Stimulated activated CD4-positive, alpha-beta T cell treated with anti-CD3 and anti-CD28 coated beads, Interleukin-1b, Interleukin-23, amount 100 ng/mL, for 24 hours (primary cell): ENCODE data around the gene DENND4A.

Experiments
- DNase-seq, 4 experiments: peaks; one replicate each; pipeline ENCODE4 v3.0.0-alpha.2; 2020; ENCODE audit warnings: low read depth in 4 of 4, low spot score in 1 of 4

The DENND4A gene

GRCh38 chr15:65688462-65688861 is 103.6 kb downstream of the DENND4A start:
- DNase-seq, result no peak

GRCh38 chr15:65682404-65682911 is 109.6 kb downstream of the DENND4A start:
- DNase-seq, result no peak

GRCh38 chr15:65680544-65680943 is 111.5 kb downstream of the DENND4A start:
- DNase-seq, result no peak

GRCh38 chr15:65676123-65676522 is 116.0 kb downstream of the DENND4A start:
- DNase-seq, result no peak

- no peak for DNase-seq
Measured at GRCh38 chr15:65675551-65675950, 116.5 kb downstream of the DENND4A start.

- DNase-seq, result no peak
Measured at GRCh38 chr15:65666257-65666656, 125.8 kb downstream of the DENND4A start.

GRCh38 chr15:65663521-65663920 is 128.6 kb downstream of the DENND4A start:
- no peak for DNase-seq

GRCh38 chr15:65660927-65661326 is 131.2 kb downstream of the DENND4A start:
- DNase-seq, result no peak

DNA sequence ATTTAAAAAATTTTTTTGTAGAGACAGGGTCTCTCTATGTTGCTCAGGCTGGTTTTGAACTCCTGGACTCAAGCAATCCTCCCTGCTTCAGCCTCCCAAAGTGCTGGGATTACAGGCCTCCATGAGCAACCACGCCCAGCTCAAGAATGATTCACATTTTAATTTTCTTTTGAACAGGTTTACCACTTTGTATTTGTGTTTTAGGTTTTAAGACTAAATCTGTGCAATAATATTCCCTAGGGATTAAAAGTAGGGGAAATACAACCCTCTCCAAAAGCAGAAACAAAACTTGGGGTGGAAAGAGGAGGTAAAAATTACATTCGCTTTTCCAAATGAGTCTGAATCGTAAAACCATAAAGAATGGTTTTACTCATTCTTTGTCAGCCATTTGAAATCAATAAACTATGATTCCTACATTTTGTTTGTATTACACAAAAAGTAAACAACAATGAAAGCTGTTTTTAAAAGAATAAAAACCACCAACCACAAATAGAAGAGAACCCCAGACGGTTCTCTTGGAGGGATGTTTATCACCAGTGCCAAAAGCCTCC is 132.5 kb downstream of the DENND4A start:
- no peak for DNase-seq

GRCh38 chr15:65655457-65655856 is 136.6 kb downstream of the DENND4A start:
- DNase-seq, result no peak

DNA sequence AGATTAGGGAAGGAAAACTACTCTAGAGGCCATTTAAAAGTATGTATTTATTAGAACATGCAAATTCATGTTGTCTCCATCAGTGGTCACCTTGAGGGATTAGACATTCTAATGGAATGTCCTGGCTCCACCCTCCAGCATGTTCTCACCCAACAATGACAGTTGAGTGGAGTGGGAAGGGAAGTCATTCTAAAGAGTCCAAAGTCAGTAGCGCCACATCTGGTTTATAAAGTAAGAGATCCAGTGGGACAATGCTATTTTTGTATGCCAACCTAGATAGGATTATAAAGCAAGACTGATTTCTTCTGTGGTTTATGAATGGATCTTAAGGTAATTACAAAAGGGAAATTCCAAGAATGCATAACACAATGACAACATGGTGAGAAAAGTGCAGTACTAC is 137.1 kb downstream of the DENND4A start:
- DNase-seq, result no peak

GRCh38 chr15:65653801-65654521 is 138.1 kb downstream of the DENND4A start:
- no peak for DNase-seq

DNA sequence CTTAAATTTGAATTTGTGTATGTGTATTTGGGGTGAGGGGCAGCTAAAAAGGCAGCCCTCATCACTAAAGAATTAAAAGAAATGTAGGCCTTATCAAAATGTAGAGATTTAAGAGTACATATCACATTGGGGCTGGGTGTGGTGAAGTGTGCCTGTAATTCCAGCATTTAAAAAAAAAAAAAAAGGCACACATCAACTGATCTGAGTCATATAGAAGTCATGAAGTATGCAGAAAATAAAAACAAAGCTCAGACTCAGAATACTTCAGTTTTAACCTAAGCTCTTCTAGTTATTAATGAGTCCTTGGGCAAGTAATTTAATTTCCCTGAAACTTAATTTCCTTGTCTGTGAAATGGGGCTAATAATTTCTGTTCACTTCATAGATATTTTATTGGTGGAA is 138.8 kb downstream of the DENND4A start:
- no peak for DNase-seq

DNA sequence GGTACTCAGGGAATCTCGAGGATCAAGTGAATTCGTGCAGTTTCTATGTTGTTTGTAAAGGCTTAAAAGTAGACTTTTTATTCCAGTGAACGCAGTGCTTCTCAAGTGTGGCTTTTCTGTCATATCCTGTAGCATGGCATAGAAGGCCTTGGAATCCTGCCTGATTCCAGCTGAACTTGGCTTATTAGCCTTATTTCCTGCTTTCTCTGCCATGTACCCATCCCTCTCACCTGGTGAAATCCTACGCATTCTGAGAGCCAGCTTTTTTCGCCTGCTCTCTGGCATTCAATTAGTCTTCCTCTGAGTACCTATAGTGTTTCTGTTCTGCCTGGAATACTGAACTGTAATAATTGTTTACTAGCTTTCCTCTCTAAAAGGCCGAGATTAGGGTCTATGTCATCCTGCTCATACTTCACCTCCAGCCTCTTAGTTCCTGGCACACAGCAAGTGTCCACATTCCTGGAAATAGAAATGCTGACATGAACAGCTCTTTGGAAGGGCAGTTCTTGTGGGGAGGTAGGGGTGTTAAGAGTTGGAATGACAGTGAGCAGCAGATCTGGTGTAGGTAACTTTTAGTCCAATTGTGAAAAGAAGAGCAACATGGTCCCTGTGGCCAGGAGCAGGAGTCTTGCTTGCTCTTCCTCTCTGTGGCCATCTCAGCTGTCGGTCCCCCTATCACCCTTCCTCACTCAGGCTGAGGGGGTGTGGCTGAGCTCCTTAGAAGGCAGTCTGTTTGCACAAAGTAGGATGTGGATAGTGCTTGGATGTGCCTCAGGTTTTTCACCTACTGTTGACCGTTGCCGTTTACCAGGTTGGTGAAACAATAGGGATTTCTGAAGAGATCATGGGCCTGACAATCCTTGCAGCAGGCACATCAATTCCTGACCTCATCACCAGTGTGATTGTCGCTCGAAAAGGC is 140.0 kb downstream of the DENND4A start:
- DNase-seq, result no peak

DNA sequence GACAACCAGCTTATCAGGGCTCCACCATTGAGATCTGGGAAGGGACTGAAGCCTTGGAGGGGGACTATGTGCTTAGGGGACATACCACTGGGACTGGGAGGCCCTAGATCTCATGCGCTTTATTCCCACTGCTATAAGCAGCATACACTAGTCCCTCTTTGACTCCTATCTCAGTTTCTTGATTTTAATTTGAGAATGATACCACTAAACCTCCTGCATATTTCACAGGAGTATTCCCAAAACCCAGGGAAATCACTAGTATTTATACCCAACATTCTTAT is 141.1 kb downstream of the DENND4A start:
- DNase-seq, result no peak

DNA sequence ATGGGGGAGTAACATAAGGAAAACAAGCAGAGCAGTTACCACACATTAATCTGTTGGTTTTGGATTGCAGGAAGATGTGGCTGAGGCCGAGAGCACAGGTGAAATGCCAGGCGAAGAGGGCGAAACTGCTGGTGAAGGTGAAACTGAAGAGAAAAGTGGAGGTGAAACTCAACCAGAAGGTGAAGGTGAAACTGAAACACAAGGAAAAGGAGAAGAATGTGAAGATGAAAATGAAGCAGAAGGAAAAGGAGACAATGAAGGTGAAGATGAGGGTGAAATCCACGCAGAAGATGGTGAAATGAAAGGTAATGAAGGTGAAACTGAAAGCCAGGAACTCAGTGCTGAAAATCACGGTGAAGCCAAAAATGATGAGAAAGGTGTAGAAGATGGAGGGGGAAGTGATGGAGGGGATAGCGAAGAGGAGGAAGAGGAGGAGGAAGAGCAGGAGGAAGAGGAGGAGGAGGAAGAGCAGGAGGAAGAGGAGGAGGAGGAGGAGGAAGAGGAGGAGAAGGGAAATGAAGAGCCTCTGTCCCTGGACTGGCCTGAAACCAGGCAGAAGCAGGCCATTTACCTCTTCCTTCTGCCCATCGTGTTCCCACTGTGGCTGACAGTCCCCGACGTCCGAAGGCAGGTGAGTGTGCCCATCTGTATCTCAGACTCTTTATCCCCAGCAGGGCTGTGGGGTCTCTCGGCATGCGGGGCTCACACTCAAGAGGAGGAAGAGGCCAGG is 141.6 kb downstream of the DENND4A start:
- no peak for DNase-seq

- DNase-seq, result no peak
Measured at GRCh38 chr15:65646486-65646885, 145.6 kb downstream of the DENND4A start.

DNA sequence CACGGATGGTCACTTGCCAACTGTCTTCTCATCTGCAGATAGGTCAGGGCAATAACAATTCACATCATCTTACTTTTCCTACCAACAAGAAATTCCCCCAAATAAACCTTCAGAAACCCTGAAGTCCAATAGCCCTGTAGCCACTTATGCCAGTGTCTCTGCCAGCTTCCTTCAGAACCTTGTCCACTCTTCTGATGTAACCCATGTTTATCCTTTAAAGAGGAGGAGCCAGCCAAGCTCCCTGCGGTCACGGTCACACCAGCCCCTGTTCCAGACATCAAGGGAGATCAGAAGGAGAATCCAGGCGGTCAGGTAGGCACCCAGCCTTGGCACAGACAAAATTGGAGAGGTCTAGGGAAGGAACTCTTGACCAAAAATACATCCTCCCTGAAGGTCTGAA is 146.7 kb downstream of the DENND4A start:
- no peak for DNase-seq

- DNase-seq, result no peak
Measured at GRCh38 chr15:65644282-65644681, 147.8 kb downstream of the DENND4A start.

DNA sequence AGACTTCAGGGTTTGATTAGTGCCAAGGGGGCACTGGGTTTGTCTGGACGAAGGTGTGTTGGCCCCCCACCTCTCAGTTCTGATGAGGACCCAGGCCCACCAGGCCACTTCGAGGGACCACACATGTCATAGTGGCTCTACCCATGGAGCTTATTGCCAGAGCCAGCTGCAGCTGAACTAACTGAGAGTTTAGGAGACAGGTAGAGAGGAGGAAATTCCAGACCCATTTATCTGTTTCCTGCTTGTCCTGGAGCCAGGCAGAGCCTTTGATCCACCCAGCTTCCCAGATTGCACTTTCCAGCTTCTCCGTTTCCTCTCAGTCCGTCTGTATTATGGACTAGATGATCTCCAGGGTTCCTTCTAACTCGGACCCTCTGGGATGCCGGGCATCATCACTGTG is 149.5 kb downstream of the DENND4A start:
- DNase-seq, result no peak

GRCh38 chr15:65641768-65642475 is 150.2 kb downstream of the DENND4A start:
- no peak for DNase-seq
